WTC11 (cell line): ENCODE results near the gene LCA5L.

Experiments
- CREB1 ChIP-seq: sonication (generic); formaldehyde crosslinking; IDR thresholded peaks from 2 replicates; pipeline ENCODE4 v1.8.0; 2023; ENCODE audit warnings: mild to moderate bottlenecking, missing genetic modification reagents
- CTCF ChIP-seq: fragments of 200-600 bp; IDR thresholded peaks from 2 replicates; pipeline ENCODE4 v1.8.0; 2022; ENCODE audit warnings: antibody characterized with exemption
- MAX ChIP-seq: sonication (generic); formaldehyde crosslinking; IDR thresholded peaks from 2 replicates; pipeline ENCODE4 v1.8.0; 2022; ENCODE audit warnings: mild to moderate bottlenecking, missing genetic modification reagents
- PREB ChIP-seq: sonication (generic); formaldehyde crosslinking; IDR thresholded peaks from 2 replicates; pipeline ENCODE4 v1.8.1; 2022; ENCODE audit warnings: mild to moderate bottlenecking, missing genetic modification reagents, moderate library complexity, borderline replicate concordance
- SMAD4 ChIP-seq: sonication (generic); formaldehyde crosslinking; IDR thresholded peaks from 2 replicates; pipeline ENCODE4 v1.8.0; 2022; ENCODE audit warnings: mild to moderate bottlenecking, missing genetic modification reagents
- TCF7 ChIP-seq: sonication (generic); formaldehyde crosslinking; IDR thresholded peaks from 2 replicates; pipeline ENCODE4 v1.8.0; 2022; ENCODE audit warnings: mild to moderate bottlenecking, low read depth, missing genetic modification reagents, moderate library complexity
- ZNF532 ChIP-seq: fragments of 250-450 bp; sonication (Bioruptor Pico); IDR thresholded peaks from 2 replicates; pipeline ENCODE4 v1.9.0; 2021; ENCODE audit warnings: mild to moderate bottlenecking, borderline replicate concordance

GRCh38 chr21:39388811-39389155 lies 56.8 kb downstream of the LCA5L start:
- TF ChIP-seq CTCF (no peak), PREB (CRISPR knock-in tag) (no peak), CREB1 (CRISPR knock-in tag) (no peak), SMAD4 (CRISPR knock-in tag) (no peak), ZNF532 (CRISPR knock-in tag) (no peak), TCF7 (CRISPR knock-in tag) (no peak), MAX (no peak)
